ENCODE data around the gene CDH18.

GRCh38 chr5:19910136-19910535, 77.9 kb downstream of the CDH18 start:
- TF ChIP-seq EZH2 (IDR thresholded peaks at IDR 0.05; ENCODE audit: insufficient read depth, poor library complexity, severe bottlenecking) (no peak), EZH2phosphoT487 (IDR thresholded peaks at IDR 0.05; ENCODE audit: insufficient read depth, low read depth) (no peak)

All from GM23248 (cell line).